HCT116 (cell line): Measurements from ENCODE around the gene ABTB1. TPM values are rescaled to one million over a fixed set of nuclear protein-coding genes. Genes with fewer than 3 reads are reported as not detected.

ENCODE experiments used
- ATAC-seq: fragments of 200-7000 bp; cut with Tn5 transposase; 2 replicates; pipeline ENCODE4 v1.9.1; 2020; ENCODE audit warnings: mild to moderate bottlenecking, moderate library complexity
- BruUV-seq: library from RNA; stranded (reverse); fragments of 400-500 nt; replicated peaks from 2 replicates; lab custom pipeline; 2021; lab: Mats Ljungman, UMichigan
- CTCF ChIA-PET: fragments of 300-600 bp; sonication (Branson Sonifier 250); formaldehyde crosslinking; loops from one replicate; lab custom pipeline; 2021; ENCODE audit warnings: antibody characterized with exemption; lab: Charles Lee
- POLR2A ChIA-PET: fragments of 300-600, 350-600 bp; sonication (Branson Sonifier 250); formaldehyde crosslinking; loops from one replicate; lab custom pipeline; 2021; ENCODE audit warnings: antibody characterized with exemption; lab: Charles Lee
- RAD21 ChIA-PET, 2 experiments: fragments of 300-600 bp; sonication (Branson Sonifier 250); formaldehyde crosslinking; loops; one replicate each; lab custom pipeline; 2023; ENCODE audit warnings: low total read pairs in 2 of 2; ENCODE audit not compliant: uncharacterized antibody in 2 of 2, unreplicated experiment in 2 of 2, low non-redundant PET in 1 of 2; lab: Charles Lee
- DNase-seq: peaks from one replicate; pipeline ENCODE4 v3.0.0-alpha.2; 2010; ENCODE audit warnings: low read depth, low spot score
- H2AFZ ChIP-seq: fragments of 200-600 bp; shearing (Covaris generic), sonication (generic); 2 replicates; pipeline ENCODE4 v1.6.1; 2017; ENCODE audit warnings: low read depth, mixed run types, mixed read lengths, antibody characterized with exemption, low read length; ENCODE audit not compliant: poor library complexity, severe bottlenecking
- H3K27ac ChIP-seq: 2 replicates; pipeline ENCODE4 v1.5.1; 2012; ENCODE audit warnings: low read depth, low read length
- H3K27me3 ChIP-seq: fragments of 200-600 bp; sonication (generic); 2 replicates; pipeline ENCODE4 v1.6.1; 2016; ENCODE audit warnings: mixed run types, low read length, mixed read lengths; ENCODE audit not compliant: insufficient read depth
- H3K36me3 ChIP-seq, 2 experiments: fragments of 200-500 bp in 1 of 2; fragments of 200-600 bp in 1 of 2; sonication (Bioruptor generic) in 1 of 2; sonication (generic) in 1 of 2; 2 replicates each; pipeline versions ENCODE4 v1.5.1 to v1.6.1; 2014 to 2016; ENCODE audit warnings: low read length in 2 of 2, inconsistent platforms in 1 of 2, mixed read lengths in 1 of 2, mixed run types in 1 of 2; ENCODE audit not compliant: insufficient read depth in 2 of 2, control insufficient read depth in 1 of 2
- H3K4me1 ChIP-seq, 2 experiments: fragments of 200-600 bp in 1 of 2; sonication (generic) in 1 of 2; 2 replicates each; pipeline versions ENCODE4 v1.5.1 to v1.6.1; 2012 to 2017; ENCODE audit warnings: low read length in 2 of 2, inconsistent platforms in 1 of 2, mild to moderate bottlenecking in 1 of 2, mixed read lengths in 1 of 2, mixed run types in 1 of 2, moderate library complexity in 1 of 2; ENCODE audit not compliant: insufficient read depth in 2 of 2, control insufficient read depth in 1 of 2
- H3K4me2 ChIP-seq: fragments of 200-600 bp; sonication (generic); 2 replicates; pipeline ENCODE4 v1.6.1; 2017; ENCODE audit warnings: mixed run types, low read length, mixed read lengths
- H3K4me3 ChIP-seq, 2 experiments: fragments of 200-600 bp in 1 of 2; sonication (generic) in 1 of 2; replicated peaks in 1 of 2; 2 replicates each; pipeline ENCODE4 v1.5.1; 2011 to 2016; ENCODE audit warnings: low read length in 2 of 2, control low read depth in 1 of 2, low read depth in 1 of 2, mild to moderate bottlenecking in 1 of 2, mixed read lengths in 1 of 2, mixed run types in 1 of 2
- H3K79me2 ChIP-seq: fragments of 200-600 bp; sonication (generic); 2 replicates; pipeline ENCODE4 v1.6.1; 2017; ENCODE audit warnings: mild to moderate bottlenecking, mixed run types, low read length, moderate library complexity, mixed read lengths; ENCODE audit not compliant: insufficient read depth
- H3K9ac ChIP-seq: fragments of 200-600 bp; sonication (generic); 2 replicates; pipeline ENCODE4 v1.6.1; 2016; ENCODE audit warnings: low read length, mixed read lengths
- H3K9me2 ChIP-seq: fragments of 200-600 bp; sonication (generic), shearing (Covaris generic); 2 replicates; pipeline ENCODE4 v1.6.1; 2017; ENCODE audit warnings: mixed run types, mild to moderate bottlenecking, moderate library complexity; ENCODE audit not compliant: insufficient read depth
- H3K9me3 ChIP-seq, 2 experiments: fragments of 200-500 bp in 1 of 2; fragments of 200-600 bp in 1 of 2; sonication (Bioruptor generic) in 1 of 2; sonication (generic) in 1 of 2; 2 replicates each; pipeline ENCODE4 v1.6.1; 2014 to 2017; ENCODE audit warnings: low read length in 2 of 2, mixed read lengths in 2 of 2, inconsistent platforms in 1 of 2, low read depth in 1 of 2, mild to moderate bottlenecking in 1 of 2, mixed run types in 1 of 2, moderate library complexity in 1 of 2; ENCODE audit not compliant: control insufficient read depth in 1 of 2, insufficient read depth in 1 of 2
- H4K20me1 ChIP-seq: fragments of 200-600 bp; sonication (generic), shearing (Covaris generic); 2 replicates; pipeline ENCODE4 v1.6.1; 2017; ENCODE audit warnings: mixed run types, mild to moderate bottlenecking, moderate library complexity; ENCODE audit not compliant: insufficient read depth
- CBX3 ChIP-seq: IDR thresholded peaks from 2 replicates; pipeline ENCODE4 v1.6.1; 2012; ENCODE audit warnings: low read depth
- ELF1 ChIP-seq: IDR thresholded peaks from 2 replicates; pipeline ENCODE4 v1.6.1; 2012; ENCODE audit warnings: low read depth, borderline replicate concordance
- EZH2 ChIP-seq: fragments of 200-600 bp; sonication (generic); IDR thresholded peaks from 2 replicates; pipeline ENCODE4 v1.6.1; 2017; ENCODE audit warnings: antibody characterized with exemption, mixed run types
- EZH2phosphoT487 ChIP-seq: fragments of 200-600 bp; IDR thresholded peaks from 2 replicates; pipeline ENCODE4 v1.6.1; 2018; ENCODE audit warnings: antibody characterized with exemption, borderline replicate concordance
- JUND ChIP-seq: IDR thresholded peaks from 2 replicates; pipeline ENCODE4 v1.6.1; 2012
- MAX ChIP-seq: IDR thresholded peaks from 2 replicates; pipeline ENCODE4 v1.6.1; 2012
- POLR2A ChIP-seq: IDR thresholded peaks from 2 replicates; pipeline ENCODE4 v1.7.0; 2011; ENCODE audit warnings: borderline replicate concordance; ENCODE audit not compliant: insufficient read depth, insufficient read length; ENCODE audit errors: extremely low read depth
- REST ChIP-seq: IDR thresholded peaks from 2 replicates; pipeline ENCODE4 v1.6.1; 2012; ENCODE audit warnings: low read depth
- SP1 ChIP-seq: IDR thresholded peaks from 2 replicates; pipeline ENCODE4 v1.6.1; 2012; ENCODE audit warnings: low read depth
- SRF ChIP-seq: IDR thresholded peaks from 2 replicates; pipeline ENCODE4 v1.6.1; 2012; ENCODE audit warnings: low read depth
- YY1 ChIP-seq: IDR thresholded peaks from 2 replicates; pipeline ENCODE4 v1.6.1; 2011; ENCODE audit warnings: low read length, low read depth, moderate library complexity, mild to moderate bottlenecking; ENCODE audit not compliant: insufficient replicate concordance; ENCODE audit errors: extremely low read depth
- ZBTB33 ChIP-seq: IDR thresholded peaks from 2 replicates; pipeline ENCODE4 v1.6.1; 2011; ENCODE audit warnings: mild to moderate bottlenecking, low read length, moderate library complexity; ENCODE audit not compliant: insufficient replicate concordance; ENCODE audit errors: extremely low read depth
- ZFX ChIP-seq: fragments of 450-650 bp; IDR thresholded peaks from 2 replicates; pipeline ENCODE4 v1.6.1; 2017
- intact Hi-C: fragments of 100-400 bp; cut with micrococcal nuclease; formaldehyde crosslinking; loops from 2 replicates; pipeline ENCODE4 v1.10.0; 2022
- total RNA-seq: library from RNA; stranded (reverse); gene quantifications from one replicate; pipeline ENCODE4 v1.2.1, GENCODE V29; 2021; ENCODE audit not compliant: unreplicated experiment

Gene ABTB1
- total RNA-seq, 1 experiment from 2014 or later: 19.4 TPM

- RAD21 ChIA-PET: no interaction called here
Measured at GRCh38 chr3:127714866-127715265, 42.1 kb downstream of the ABTB1 start.

More at GRCh38 chr3:127714866-127715265, 42.1 kb downstream of the ABTB1 start:
- Histone ChIP-seq H3K4me1 (peaks cover 0 to 8% of the 10 kb centered on the region in 2 experiments; a peak in 1 of 4 replicates), H4K20me1 (no peaks in the 10 kb centered on the region), H3K9me3 (no peaks in the 10 kb centered on the region), H3K36me3 (no peaks in the 10 kb centered on the region), H3K4me3 (no peak overlapping the region), H3K9ac (no peak overlapping the region), H3K9me2 (no peaks in the 10 kb centered on the region), H2AFZ (no peak overlapping the region), H3K79me2 (no peaks in the 10 kb centered on the region), H3K27me3 (no peaks in the 10 kb centered on the region), H3K4me2 (no peak overlapping the region), H3K27ac (no peak overlapping the region)
- POLR2A ChIA-PET: no interaction called here
- CTCF ChIA-PET: no interaction called here
- DNase-seq (no peak), ATAC-seq (no peak)
- TF ChIP-seq REST (no peak), ZFX (no peak), MAX (no peak), POLR2A (no peak), SRF (no peak), ELF1 (no peak), YY1 (no peak), EZH2phosphoT487 (no peak), JUND (no peak), EZH2 (no peak), CBX3 (no peak), SP1 (no peak), ZBTB33 (no peak)
- BruUV-seq: no TSS peak
- intact Hi-C loops: no loop called here
